ENCODE measurements around the gene IMP4.

The IMP4 gene

DNA sequence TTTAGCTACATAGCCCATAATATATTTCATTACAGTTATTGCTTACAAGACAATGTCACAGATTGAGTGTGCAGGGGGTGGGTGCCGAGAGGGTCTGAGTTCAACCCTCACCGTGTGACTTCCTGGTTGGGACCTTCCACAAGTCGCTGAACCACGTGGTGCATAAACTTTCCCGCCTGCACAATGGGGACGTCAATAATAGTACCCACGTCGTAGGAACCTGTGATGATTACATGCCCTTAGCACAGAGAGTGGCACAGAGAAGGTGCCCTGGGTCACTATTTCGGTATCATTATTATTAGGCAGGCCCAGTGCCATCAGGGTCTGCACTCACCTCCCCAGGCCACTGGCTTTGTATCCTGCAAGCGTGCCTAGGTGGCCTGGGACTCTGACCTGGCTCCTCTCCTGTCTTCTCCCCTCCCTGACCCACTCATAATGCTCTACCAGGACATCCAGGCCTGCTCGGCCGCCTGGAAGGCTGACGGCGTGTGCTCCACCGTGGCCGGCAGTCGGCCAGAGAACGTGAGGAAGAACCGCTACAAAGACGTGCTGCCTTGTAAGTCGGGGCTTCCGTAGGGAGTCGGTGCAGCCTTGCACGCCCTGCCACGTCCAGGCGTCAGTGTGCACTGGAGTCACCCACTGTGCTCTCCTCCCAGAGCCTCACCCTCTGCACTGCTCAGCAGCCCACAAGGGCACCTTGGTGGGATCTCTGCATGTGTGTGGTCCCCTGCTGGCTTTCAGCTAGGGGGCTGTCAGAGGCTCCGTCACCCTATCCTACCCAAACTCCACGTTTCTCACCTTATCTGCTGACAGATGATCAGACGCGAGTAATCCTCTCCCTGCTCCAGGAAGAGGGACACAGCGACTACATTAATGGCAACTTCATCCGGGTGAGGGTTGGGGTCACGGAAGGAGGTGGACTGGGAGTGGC lies 16.0 kb downstream of the IMP4 start:
- DNase-seq: no peak

- DNase-seq: no peak
These were observed 16.8 kb downstream of the IMP4 start for GRCh38 chr2:130359466-130359865.

- DNase-seq: no peak
These were observed 20.8 kb downstream of the IMP4 start for GRCh38 chr2:130363479-130363878.

GRCh38 chr2:130365075-130365474 lies 22.4 kb downstream of the IMP4 start:
- DNase-seq: no peak

- DNase-seq: no peak
These were observed 23.3 kb downstream of the IMP4 start for GRCh38 chr2:130365963-130366362.

GRCh38 chr2:130366720-130367119 lies 24.0 kb downstream of the IMP4 start:
- DNase-seq: no peak

DNA sequence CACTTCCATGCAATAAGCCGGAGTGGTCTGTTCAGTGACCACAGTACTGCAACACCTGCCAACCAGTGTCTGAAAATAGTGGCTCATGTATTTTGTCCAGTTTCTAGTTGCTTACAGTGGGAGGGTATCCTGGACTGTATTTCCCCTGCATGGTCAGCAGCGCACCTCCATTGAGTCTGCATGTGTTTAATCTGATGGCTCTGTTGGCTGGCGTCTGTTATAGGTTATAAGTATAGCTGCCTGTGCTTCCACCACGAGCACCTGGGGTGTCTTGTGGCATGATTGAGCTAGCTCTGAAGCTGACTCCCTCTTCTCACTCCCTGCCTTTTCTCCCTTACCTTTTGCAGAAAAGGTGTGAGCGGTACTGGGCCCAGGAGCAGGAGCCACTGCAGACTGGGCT lies 26.1 kb downstream of the IMP4 start:
- no peak for DNase-seq

DNA sequence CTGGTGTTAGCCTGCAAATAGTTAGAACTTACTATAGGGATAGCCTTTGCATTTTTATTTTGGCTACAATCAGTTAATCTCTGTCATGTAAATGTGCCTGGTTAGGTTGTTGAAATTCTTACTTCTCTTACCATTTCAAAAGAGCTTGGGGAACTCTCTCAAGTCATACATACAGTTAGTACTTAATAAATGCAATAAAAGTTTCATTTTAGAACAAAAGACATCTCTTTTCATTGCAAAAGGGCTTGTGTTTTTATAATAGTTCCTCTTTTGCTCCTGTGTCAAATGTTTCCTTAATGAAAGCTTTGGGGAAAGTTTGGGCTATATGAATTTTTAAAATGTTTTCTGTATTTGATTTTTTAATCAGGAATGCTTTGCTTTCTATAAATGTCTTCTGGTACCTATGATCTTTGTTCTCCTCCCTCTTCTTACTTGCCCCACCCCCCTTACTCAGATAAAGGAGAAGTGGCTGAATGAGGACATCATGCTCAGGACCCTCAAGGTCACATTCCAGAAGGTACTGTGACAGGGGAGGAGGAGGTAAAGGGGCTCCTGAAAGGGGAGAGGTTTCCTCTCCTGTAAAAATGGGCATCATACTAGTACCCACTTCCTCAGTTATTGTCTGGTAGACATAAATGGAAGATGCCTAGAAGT lies 26.7 kb downstream of the IMP4 start:
- DNase-seq: no peak

- no peak for DNase-seq
These were observed 27.3 kb downstream of the IMP4 start for GRCh38 chr2:130369965-130370341.

- DNase-seq: no peak
These were observed 27.8 kb downstream of the IMP4 start for GRCh38 chr2:130370490-130370889.

DNA sequence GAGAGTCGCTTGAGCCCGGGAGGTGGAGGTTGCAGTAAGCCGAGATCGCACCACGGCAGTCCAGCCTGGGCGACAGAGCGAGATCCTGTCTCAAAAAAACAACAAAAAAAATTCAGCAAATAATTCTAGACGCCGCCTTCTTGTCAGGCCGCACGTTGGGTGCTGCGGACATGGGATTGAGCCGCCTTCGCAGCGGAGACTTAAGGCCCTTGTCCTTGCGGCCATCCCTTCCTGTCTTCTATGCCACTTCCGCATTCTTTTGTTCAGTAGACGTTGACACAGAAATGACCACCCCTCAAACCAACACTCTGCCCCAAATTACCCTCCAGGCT lies 29.0 kb downstream of the IMP4 start:
- no peak for DNase-seq

- DNase-seq: peak; percentile 10
These were observed 29.5 kb downstream of the IMP4 start for GRCh38 chr2:130372055-130372832.

DNA sequence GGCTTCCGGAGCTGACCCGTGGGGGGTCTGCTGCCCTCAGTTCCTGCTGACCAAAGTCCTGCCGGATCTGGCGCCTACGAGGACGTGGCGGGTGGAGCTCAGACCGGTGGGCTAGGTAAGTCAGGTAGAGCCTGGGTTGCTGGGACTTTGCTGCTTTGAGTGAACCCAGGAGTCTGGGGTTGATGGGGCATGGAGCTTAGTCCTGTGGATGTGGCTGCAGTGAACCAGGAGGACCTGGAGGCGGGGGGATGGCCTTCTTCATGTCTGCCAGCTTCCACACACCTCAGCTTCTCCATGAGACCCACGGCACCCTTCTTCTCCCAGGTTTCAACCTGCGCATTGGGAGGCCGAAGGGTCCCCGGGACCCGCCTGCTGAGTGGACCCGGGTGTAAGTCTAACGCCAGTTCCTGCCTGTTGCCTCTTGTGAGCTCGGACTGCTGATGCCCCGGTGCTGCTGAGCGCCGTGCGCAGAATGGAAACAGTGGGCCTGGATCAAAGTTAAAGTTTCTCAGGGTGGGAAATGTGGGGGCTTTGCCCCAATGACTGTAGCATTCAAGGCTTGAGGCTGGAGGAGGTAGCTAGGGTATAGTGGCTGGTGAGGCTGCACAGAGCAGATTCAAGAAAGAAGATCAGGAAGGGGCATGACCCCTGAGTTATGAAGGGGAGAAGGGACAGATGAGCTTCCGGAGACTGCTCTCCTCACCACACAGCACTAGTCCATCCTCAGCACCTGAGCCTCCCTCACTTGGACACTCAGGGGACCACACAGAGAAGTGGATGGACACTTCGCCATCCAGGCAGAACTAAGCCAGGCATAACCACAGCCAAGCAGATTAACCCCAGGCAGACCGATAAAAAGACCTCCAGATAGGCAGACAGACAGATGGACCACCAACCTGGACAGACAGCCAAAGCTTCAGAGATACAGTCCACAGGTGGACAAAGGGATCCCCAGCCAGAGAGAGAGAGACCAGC lies 30.4 kb downstream of the IMP4 start:
- no peak for DNase-seq

DNA sequence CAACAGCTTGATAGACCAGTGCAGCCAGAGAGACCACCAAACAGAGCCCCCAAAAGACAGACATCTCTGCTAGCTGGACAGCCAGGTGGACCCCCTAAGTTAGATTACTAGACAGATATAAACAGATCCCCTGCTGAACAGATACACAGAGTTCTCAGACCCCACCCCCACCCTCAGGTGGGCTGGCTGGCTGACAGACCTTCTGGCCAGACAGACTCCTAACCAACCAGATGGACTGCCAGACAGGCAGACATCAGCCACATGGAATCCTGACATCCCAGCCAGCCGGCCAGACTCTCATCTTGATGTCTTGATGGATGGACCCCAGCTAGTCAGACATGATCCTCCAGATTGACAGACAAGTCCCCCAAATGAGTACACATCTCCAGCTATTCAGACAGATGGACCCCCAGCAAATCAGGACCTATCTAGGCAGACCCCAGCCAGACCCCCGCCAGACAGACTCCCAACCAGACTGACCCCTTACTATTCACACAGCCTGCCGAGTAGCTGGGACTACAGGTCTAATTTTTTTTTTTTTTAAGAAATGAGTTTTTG lies 31.2 kb downstream of the IMP4 start:
- DNase-seq: no peak

DNA sequence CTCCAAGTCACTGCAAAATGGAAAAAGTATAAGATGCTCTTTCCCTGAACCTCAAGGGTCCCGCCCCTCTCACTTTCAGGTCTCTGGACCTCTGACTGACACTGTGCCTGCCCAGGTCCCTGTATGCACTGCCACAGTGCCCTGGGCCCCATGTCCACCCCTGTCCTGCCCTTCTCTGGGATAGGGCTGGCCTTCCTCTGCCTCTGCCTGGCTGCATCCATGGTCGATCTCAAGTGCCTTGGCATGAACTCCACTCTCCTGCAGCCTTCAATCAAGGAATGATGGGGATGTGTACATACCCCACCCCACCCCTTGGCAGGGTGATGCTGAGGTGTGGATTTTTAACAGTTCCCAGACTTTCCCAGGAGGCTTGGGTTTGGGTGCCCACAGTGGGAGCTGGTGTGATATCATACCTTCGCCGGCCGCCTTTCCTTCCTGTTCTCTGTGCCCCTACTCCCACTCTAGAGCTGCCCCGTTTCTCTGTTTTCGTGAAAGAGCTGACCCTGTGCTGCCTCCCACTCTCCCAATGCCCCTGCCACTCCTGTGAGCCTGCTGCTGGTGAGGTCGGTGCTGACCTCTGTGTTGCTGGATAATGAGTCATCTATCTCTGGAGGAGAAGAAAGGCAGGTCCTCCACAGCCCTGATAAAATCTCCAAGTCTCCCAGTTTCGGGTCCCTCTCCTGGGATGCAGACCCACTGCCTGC lies 32.0 kb downstream of the IMP4 start:
- DNase-seq: no peak

DNA sequence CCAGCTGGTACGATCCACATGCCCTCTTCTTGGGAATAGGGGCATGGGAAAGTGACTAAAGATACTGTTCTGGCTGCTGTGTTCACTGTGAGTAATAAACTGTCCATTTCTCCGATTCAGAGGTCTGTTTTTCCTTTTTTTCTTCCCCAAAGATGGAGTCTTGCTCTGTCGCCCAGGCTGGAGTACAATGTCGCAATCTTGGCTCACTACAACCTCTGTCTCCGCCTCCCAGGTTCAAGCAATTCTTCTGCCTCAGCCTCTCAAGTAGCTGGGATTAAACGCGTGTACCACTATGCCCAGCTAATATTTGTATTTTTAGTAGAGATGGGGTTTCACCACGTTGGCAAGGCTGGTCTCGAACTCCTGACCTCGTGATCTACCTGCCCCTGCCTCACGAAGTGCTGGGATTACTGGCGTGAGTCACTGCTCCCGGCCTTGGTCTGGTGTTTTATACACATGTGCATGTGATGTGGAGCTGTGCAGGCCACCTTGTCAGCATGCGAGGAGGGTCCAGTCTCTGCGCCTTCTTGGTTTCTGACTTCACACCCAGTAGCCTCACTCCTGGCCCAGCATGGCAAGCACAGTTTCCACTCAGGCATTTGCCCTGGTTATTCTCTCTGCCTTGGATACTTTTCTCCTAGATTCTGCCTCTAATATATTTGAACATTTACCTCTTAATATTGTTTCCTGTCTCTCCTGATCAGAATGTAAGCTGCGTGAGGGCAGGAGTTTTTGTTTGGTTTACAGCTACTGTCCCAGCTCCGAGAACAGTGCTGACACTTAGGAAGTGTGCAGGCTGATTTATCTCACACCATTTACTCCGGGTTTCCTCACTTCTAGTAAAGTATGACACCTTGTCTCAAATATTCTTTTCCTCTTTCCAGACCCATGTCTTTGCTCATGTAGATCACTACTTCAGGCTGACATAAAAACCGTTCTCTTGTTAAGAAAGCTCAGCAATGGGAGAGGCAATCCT lies 32.9 kb downstream of the IMP4 start:
- DNase-seq: no peak

GRCh38 chr2:130376433-130377293 lies 34.0 kb downstream of the IMP4 start:
- DNase-seq: no peak

- DNase-seq: no peak
These were observed 34.8 kb downstream of the IMP4 start for GRCh38 chr2:130377491-130377890.

DNA sequence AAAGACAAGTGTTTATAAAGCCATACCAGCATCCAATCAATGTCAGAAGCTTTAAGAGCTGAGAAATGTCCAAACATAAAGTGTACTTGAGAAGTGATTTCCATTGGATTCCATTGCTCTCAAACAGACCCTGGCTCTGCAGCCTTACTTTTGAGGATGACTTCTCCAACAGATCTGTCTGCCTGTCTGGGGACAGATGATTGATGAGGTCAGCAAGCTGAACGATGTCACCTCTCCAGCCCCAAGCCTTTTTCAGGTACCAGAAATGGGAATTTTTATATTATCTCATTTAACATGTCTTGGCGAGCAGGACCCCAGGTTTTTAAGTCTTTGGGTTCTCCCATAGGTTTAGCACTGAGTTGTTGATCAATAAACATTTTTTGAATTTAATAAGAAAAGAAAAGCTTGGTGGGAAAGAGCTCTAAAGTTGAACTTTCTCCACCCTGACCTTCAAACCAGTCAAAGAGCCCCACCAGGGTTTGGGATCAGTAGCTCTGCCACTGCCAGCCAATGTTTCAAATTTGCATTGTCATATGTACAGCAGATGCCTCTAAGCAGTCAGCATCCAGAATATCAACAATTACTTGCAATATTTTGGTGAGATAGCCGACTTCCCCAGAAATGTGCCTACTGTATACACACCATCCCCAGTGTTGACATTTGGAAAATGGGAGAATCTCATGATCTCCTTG lies 35.7 kb downstream of the IMP4 start:
- no peak for DNase-seq
